Fibroblast of mammary gland (primary cell): ENCODE results near the gene STK24.

Source experiments
- DNase-seq: peaks from one replicate; pipeline ENCODE4 v3.0.0-alpha.2; 2010; ENCODE audit warnings: low read depth
- H3K4me3 ChIP-seq: 2 replicates; pipeline ENCODE4 v1.5.1; 2011; ENCODE audit warnings: low read depth, mild to moderate bottlenecking, low read length, moderate library complexity; ENCODE audit not compliant: control insufficient read depth
- TF ChIP-seq, protein P1 (sequence below): conservative IDR thresholded peaks from 2 replicates; pipeline ENCODE4 v1.5.1; 2011; ENCODE audit warnings: low read depth, low read length, inconsistent platforms; ENCODE audit not compliant: control insufficient read depth, insufficient read depth

The STK24 gene

DNA sequence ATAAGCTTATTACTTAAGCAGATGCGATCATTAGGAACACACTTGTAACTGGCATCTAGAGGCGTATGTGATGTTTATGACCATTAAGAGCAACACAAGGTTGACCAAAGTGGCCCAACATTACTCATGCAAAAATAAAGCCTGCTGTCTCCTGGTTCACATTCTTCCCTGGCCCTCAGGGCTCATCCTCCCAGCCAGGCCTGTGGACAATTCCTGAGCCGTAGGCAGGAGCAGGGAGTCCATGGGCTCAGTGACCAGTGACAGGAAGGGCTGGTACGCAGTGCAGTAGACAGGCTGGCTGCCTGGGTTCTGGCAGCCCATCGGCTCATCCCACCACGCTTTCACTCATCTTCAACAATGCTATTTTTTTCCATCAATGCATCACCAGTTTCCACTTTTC lies 106.0 kb downstream of the STK24 start:
- DNase-seq: no peak
- TF ChIP-seq, protein P1, sequence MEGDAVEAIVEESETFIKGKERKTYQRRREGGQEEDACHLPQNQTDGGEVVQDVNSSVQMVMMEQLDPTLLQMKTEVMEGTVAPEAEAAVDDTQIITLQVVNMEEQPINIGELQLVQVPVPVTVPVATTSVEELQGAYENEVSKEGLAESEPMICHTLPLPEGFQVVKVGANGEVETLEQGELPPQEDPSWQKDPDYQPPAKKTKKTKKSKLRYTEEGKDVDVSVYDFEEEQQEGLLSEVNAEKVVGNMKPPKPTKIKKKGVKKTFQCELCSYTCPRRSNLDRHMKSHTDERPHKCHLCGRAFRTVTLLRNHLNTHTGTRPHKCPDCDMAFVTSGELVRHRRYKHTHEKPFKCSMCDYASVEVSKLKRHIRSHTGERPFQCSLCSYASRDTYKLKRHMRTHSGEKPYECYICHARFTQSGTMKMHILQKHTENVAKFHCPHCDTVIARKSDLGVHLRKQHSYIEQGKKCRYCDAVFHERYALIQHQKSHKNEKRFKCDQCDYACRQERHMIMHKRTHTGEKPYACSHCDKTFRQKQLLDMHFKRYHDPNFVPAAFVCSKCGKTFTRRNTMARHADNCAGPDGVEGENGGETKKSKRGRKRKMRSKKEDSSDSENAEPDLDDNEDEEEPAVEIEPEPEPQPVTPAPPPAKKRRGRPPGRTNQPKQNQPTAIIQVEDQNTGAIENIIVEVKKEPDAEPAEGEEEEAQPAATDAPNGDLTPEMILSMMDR: no peak
- H3K4me3 ChIP-seq: no peak overlapping the region

DNA sequence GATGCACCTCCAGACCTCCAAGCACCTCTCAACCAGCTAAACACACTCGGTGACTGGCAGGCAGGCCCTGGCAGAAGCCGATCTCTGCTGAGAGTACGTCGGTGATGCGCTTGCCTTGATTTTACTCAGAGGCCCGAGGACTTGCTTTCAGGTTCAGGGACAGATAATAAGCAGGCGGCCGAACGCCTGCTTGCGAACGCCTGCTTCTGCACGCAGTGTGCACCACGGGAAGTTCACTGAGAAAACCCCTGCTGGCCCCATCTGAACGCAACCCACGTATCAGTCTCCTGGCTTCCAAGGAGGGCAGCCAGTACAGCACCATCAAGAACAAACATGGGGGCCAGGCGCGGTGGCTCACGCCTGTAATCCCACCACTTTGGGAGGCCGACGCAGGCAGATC lies 108.0 kb downstream of the STK24 start:
- TF ChIP-seq, protein P1: no peak

DNA sequence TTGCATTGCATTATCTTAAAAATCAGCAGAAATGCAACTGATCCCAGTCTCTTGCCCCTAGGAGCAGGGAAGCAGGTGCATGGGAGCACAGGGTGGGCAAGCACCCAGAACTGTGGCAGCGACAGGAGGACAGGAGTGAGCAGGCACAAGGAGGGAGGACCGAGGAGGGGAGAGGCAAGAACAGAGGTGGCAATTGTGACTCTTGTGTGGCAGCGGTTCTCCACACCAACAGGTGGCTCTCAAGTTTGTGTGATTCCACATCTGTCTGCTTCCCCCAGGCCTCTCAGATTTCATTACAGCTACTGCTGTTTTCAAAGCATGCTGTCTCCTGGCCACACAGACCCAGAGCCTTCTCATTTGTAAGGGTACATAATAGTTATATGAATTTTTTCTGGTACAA lies 108.5 kb downstream of the STK24 start:
- TF ChIP-seq, protein P1: no peak
- no peak for DNase-seq
- H3K4me3 ChIP-seq: no peak overlapping the region

More for the DNA sequence above, 108.0 kb downstream of the STK24 start:
- no peak overlapping the region for H3K4me3 ChIP-seq
- no peak for DNase-seq

DNA sequence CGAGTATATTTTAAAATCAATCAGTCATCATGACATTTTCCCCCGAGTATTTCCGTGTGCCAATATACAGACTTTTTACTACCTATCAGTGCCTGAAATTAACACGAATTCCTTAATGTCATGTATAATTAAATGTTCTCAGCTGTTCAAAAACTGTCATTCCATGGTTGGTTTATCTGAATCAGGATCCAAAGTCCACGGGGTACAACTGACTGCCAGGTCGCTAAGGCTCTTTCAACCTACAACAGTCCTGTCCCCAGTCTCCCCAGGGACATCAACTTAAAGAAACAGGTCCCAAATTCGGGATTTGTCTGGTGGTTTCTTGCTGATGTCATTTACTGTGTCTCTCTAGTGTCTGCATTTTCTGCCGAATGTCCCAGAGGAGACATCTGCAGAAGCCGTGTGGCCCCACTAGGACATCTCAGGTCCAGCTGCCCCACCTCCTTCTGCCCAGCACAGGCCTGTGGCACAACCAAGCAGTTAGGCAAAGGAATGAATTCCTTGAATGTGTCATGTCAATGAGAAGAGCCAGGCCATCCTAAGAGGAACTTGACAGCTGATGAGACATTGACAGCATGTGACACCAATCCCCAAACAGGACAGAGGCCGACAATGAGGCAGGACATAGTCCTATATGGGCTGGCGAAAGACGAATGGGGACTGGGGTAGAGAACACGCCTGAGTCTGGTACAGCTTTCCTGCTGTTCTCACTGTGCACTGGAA lies 109.5 kb downstream of the STK24 start:
- no peak overlapping the region for H3K4me3 ChIP-seq
- no peak for DNase-seq
- TF ChIP-seq, protein P1: no peak

DNA sequence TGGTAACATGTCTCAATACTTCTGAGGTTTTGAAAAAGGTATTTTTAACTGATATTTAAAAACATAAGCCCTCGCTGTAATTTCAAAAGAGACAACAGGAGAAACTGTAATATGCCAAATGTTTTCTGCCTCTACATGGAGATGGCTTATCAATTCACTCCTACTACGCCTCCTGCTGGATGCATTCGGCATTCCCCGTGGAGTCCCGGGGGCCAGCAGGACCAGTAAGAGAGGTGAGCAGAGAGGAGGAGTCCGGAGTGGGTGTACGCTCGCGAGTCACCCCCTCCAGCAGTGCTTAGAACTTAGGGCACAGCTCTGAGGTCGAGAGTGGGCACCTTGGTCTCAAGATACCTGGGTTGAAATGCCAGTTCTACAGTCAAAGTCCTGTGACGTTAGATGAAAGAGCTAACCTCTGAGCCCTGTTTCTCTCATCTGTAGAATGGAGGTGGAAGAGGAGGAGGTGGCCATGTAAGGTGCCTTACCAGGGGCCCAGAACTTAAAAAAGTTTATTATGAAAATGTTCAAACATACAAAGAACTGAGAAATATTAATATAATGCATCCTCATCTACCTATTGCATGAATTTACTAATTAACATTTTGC lies 110.2 kb downstream of the STK24 start:
- peak; percentile 64 for DNase-seq
- H3K4me3 ChIP-seq: no peak overlapping the region
- TF ChIP-seq, protein P1: peak; percentile 77

DNA sequence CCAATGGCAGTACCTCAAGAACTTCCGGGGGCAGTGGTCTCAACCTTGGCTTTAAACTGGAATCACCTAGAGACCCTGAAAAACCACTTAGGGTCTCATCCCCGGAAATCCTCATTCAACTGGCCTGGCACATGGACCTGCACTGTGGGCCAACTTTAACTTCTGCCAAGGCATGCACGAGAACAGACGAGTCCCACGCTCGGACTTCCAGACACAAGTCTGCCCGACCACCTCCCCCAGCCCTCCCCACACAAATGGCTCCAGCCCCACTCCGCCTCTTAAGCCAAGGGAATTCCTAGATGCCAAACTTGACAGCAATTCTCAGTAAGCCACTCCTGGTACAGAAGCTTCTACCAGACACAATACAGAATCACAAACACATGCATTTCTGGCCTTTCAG lies 114.0 kb downstream of the STK24 start:
- no peak for DNase-seq
- no peak overlapping the region for H3K4me3 ChIP-seq
- TF ChIP-seq, protein P1: no peak
